ENCODE measurements around the gene MUC5B.

DNA sequence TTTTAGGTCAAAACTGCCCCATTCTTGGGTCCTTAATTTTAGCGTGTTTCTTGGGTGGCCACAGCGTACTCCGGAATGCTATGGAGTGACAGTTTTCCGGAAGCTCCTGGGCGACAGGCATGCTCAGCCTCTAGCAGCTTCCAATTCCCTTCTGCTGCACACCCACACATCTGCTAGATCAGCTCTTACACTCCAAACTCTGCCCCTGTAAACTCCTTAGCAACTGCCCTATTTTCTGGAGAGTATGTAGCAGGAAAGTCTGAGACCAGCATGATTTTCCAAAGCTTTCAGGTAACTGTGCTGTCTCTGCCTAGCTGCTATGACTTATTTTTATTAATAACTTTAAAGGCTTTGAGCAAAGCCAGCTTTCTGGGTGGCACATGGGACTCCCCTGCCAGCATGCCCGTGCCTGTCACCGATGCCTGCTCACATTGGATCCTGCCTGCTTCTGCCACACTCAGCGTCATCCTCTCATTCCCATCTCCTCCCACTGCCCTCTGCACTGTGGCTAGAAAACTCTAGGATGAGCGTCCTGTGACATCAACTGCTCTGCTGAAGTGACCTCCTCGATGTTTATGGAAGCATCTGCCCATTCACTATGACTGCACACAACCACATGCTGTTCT is 69.3 kb downstream of the MUC5B start:
- TF ChIP-seq, protein P1, sequence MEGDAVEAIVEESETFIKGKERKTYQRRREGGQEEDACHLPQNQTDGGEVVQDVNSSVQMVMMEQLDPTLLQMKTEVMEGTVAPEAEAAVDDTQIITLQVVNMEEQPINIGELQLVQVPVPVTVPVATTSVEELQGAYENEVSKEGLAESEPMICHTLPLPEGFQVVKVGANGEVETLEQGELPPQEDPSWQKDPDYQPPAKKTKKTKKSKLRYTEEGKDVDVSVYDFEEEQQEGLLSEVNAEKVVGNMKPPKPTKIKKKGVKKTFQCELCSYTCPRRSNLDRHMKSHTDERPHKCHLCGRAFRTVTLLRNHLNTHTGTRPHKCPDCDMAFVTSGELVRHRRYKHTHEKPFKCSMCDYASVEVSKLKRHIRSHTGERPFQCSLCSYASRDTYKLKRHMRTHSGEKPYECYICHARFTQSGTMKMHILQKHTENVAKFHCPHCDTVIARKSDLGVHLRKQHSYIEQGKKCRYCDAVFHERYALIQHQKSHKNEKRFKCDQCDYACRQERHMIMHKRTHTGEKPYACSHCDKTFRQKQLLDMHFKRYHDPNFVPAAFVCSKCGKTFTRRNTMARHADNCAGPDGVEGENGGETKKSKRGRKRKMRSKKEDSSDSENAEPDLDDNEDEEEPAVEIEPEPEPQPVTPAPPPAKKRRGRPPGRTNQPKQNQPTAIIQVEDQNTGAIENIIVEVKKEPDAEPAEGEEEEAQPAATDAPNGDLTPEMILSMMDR (IDR thresholded peaks at IDR 0.05): no peak
- no peak for TF ChIP-seq POLR2A (IDR thresholded peaks at IDR 0.05)

Measured in heart left ventricle (tissue), 13 donors.